Measurements from ENCODE around the gene RNF144B.
A peak's percentile ranks its signal among the peaks of the same experiment; 100 is the strongest.

The RNF144B gene

GRCh38 chr6:18485660-18486435 is 98.7 kb downstream of the RNF144B start:
- DNase-seq, result no peak

DNA sequence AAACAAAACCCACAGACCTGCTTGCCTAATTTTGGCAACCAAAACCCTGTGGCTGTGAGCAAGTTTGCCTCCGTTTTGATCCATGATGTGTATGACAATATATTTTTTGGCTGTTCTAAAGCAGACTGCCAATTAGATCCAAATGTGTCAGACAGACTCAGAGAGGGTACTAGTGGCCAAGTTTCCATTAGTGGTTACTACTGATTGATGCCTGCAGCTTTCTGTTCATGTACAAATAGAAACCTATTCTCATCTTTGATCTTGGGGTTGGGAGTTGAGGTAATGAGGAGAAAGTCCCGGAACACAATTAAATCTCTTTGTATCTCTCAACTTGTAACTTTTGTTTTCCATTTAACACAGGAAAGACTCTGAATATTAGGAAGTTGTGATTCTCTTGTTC is 100.9 kb downstream of the RNF144B start:
- no peak for DNase-seq

GRCh38 chr6:18488526-18489270 is 101.5 kb downstream of the RNF144B start:
- no peak for DNase-seq

DNA sequence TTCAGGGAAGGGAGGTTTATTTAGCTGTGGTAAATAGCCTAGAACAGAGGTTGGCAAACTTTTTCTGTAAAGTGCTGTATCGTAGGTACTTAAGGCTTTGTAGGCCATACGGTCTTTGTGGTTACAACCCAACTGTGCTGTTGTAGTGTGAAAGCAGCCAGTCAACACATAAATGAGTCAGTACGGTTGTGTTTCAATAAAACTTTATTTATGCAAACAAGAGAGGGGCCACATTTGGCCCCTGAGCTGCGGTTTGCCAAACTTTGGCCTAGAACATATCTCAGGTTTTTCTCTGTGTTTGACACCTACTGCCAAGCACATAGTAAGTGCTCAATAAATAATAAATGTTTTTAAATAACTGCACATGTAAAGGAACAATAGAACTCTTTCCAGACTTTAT is 102.2 kb downstream of the RNF144B start:
- no peak for DNase-seq

GRCh38 chr6:18491308-18492045 is 104.3 kb downstream of the RNF144B start:
- no peak for DNase-seq

- no peak for DNase-seq
Observed at GRCh38 chr6:18492972-18493371, 105.8 kb downstream of the RNF144B start.

- no peak for DNase-seq
Observed at GRCh38 chr6:18493382-18493891, 106.3 kb downstream of the RNF144B start.

- DNase-seq, result no peak
Observed at GRCh38 chr6:18493925-18494324, 106.8 kb downstream of the RNF144B start.

DNA sequence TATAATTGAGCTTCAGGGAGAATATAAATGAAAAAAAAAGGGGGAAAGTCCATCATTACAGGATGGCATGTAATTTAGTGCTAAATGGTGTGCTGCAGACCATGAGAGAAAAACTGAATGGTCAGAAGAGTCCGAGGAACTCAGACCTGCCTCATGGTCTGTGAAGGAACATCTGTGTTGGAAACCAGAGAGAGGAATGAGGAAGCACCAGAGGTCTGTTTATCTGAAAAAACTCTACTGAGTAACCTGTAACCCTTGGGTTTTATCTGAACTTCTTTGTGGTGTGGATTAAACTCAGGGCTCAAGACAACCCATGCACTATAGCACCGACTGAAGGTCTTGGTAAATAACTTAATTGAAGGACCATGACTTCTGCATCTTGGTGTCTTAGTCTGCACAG is 108.1 kb downstream of the RNF144B start:
- DNase-seq, result no peak

- DNase-seq, result no peak
Observed at GRCh38 chr6:18496462-18496861, 109.3 kb downstream of the RNF144B start.

- no peak for DNase-seq
Observed at GRCh38 chr6:18497006-18497405, 109.9 kb downstream of the RNF144B start.

- DNase-seq, result no peak
Observed at GRCh38 chr6:18498408-18498807, 111.3 kb downstream of the RNF144B start.

- no peak for DNase-seq
Observed at GRCh38 chr6:18500921-18501662, 113.9 kb downstream of the RNF144B start.

- DNase-seq, result peak in 12 of 58 donors; percentile 0 to 41 (median 10)
Observed at GRCh38 chr6:18501663-18502013, 114.5 kb downstream of the RNF144B start.

DNA sequence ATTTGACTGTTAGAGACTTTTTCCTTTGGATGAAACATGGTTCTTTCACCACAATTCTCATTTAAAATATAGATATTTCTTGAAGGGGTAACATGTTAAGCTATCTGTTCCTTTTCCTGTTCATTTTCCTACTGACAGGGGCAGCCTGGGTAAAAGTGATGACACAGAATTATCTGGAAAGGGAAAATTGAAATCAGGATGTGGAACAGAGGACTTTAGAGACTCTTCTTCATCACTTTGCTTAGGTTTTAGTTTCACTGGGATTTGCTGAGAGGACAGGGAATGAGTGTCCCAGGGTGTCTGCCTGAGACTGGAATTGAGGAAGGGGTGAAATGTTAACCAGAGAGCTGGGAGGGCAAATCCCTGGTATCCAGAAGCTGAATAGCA is 116.0 kb downstream of the RNF144B start:
- no peak for DNase-seq

DNA sequence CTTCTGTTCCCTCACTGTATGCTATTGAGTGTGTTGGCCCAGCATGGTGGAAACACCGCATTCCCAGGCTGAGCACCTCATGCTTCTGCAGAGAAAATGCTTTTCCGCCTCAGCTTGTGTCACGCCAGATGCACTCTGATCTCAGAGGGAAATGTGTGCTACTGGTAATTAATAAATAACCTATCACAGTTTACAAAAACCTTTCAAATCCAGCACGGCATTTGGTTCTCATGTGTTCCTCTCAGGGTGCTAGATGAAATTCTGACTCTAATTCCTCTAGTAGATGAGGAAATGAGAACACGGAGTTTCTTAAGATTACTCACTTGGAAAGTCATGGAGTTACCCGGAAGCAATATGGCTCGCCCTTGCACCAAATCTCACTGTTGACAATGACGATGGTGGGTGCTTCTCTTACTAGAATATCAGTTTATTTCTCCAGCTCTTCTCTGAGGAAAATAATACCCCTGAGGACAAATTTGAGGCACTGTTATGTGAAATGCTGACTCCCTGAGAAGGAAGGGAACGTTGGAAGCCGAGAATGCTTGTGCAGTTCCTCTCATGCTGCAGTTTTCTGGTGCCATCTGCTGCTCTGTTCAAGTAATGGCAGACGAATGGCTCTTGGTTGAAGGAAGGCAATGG is 116.6 kb downstream of the RNF144B start:
- peak in 52 of 58 donors; percentile 5 to 81 (median 38) for DNase-seq

DNA sequence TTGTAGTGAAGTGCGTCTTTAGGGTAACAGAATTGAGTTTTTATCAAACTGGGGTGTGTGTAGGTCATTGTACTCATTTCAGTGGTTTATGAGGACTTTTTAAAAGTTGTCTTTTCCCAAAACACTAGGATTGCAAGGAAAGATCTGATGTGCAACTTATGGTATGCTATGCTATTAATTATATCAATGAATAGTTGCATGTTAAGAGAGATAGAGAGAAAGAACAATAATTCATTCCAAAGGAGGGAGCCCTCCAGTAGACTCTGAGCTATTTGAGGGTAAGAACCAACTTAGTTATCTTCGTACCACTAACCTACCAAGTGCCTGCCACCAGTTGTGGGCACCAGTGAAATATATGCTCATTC is 117.1 kb downstream of the RNF144B start:
- DNase-seq, result no peak

- no peak for DNase-seq
Observed at GRCh38 chr6:18506382-18507017, 119.3 kb downstream of the RNF144B start.

DNA sequence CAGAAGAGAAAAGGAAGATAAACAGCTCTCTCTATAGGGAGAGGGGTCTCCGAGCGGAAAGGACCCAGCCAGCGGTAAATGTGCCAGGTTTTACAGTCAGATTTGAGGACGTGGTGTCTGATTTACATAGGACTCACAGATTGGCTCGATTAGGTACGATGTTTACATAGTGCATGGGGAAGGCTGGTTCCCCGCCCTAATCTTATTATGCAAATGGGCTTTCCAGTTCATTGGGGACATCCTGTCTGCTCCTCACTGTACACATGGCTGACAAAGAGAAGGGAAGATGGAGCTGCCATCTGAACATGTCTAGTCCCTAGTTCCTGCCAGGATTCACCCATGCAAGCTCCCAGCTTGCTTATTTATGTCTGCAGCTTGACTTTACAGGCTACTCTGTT is 119.9 kb downstream of the RNF144B start:
- no peak for DNase-seq

DNA sequence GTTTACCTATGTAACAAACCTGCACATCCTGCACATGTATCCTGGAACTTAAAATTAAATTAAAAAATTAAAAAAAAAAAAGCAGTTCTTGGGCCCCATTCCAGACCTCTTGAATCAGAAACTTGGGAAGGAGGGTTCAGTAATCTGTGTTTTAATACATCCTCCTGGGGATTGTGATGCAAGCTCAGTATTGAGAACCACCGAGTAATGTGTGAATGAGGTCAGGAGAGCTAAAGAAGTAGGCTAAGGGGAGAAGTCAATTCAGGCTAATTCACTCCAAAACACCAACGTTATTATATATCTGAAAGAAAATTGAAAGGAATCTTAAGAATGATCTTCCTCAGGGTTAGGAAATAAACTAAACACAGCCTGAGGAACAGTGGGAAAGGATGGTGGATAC is 120.4 kb downstream of the RNF144B start:
- no peak for DNase-seq

Data from anterior cingulate cortex (tissue), 58 donors.